HepG2 (cell line): ENCODE measurements around the gene OSBPL3. TPM values are rescaled to one million over a fixed set of nuclear protein-coding genes. Genes with fewer than 3 reads are reported as not detected.

Experiments
- ATAC-seq: fragments of 200-7000 bp; cut with Tn5 transposase; 3 replicates; pipeline ENCODE4 v1.9.1; 2020; ENCODE audit warnings: mild to moderate bottlenecking, moderate library complexity
- BruUV-seq: library from RNA; stranded (reverse); fragments of 400-500 nt; replicated peaks from 2 replicates; lab custom pipeline; 2021; lab: Mats Ljungman, UMichigan
- CTCF ChIA-PET: fragments of 300-600 bp; formaldehyde crosslinking; extraction: SDS; loops from one replicate; lab custom pipeline; 2021; ENCODE audit warnings: low total read pairs, inconsistent platforms, low intra/inter-chr PET ratio; lab: Yijun Ruan, JAX
- POLR2A ChIA-PET: fragments of 350-600 bp; sonication (Branson Sonifier 250); formaldehyde crosslinking; loops from one replicate; lab custom pipeline; 2020; ENCODE audit warnings: antibody characterized with exemption, inconsistent platforms; lab: Yijun Ruan, JAX
- DNase-seq: peaks from one replicate; pipeline ENCODE4 v3.0.0-alpha.2; 2015; ENCODE audit warnings: low spot score
- FAIRE-seq: peaks from 3 replicates; lab custom pipeline; 2011; peaks lifted over from hg19 to GRCh38; lab: Jason Lieb, UNC
- H2AFZ ChIP-seq: one replicate; pipeline ENCODE4 v1.6.1; 2011; ENCODE audit warnings: low read length, inconsistent platforms
- H3K27ac ChIP-seq: fragments of 300-600 bp; 3 replicates; pipeline ENCODE4 v1.8.0; 2011; ENCODE audit warnings: mixed run types, mild to moderate bottlenecking, mixed read lengths, low read length, inconsistent platforms; ENCODE audit not compliant: insufficient read depth; ENCODE audit errors: extremely low read length
- H3K27me3 ChIP-seq, 2 experiments: fragments of 200-600 bp in 1 of 2; 2 replicates in 1 of 2; 3 replicates in 1 of 2; pipeline versions ENCODE4 v1.6.0 to v1.8.0; 2011; ENCODE audit warnings: low read length in 2 of 2, mild to moderate bottlenecking in 2 of 2, moderate library complexity in 2 of 2, inconsistent platforms in 1 of 2; ENCODE audit not compliant: insufficient read depth in 2 of 2, control insufficient read depth in 1 of 2
- H3K36me3 ChIP-seq, 2 experiments: fragments of 200-600 bp in 1 of 2; replicated peaks in 1 of 2; 2 replicates in 1 of 2; 3 replicates in 1 of 2; pipeline versions ENCODE4 v1.5.1 to v1.8.0; 2011; ENCODE audit warnings: low read length in 2 of 2, inconsistent platforms in 1 of 2; ENCODE audit not compliant: insufficient read depth in 2 of 2, control insufficient read depth in 1 of 2
- H3K4me1 ChIP-seq: 2 replicates; pipeline ENCODE4 v1.5.1; 2012; ENCODE audit warnings: low read length, inconsistent platforms; ENCODE audit not compliant: insufficient read depth
- H3K4me2 ChIP-seq: 2 replicates; pipeline ENCODE4 v1.6.0; 2011; ENCODE audit warnings: low read depth, low read length, inconsistent platforms
- H3K4me3 ChIP-seq, 3 experiments: fragments of 200-600 bp in 1 of 3; sonication (generic), shearing (Covaris generic) in 1 of 3; replicated peaks in 1 of 3; 2 replicates each; pipeline ENCODE4 v1.5.1; 2011 to 2016; ENCODE audit warnings: low read length in 3 of 3, inconsistent platforms in 2 of 3, low read depth in 2 of 3, mild to moderate bottlenecking in 2 of 3, control low read depth in 1 of 3, mixed read lengths in 1 of 3; ENCODE audit not compliant: insufficient read depth in 1 of 3
- H3K79me2 ChIP-seq: one replicate; pipeline ENCODE4 v1.6.1; 2011; ENCODE audit warnings: low read length, inconsistent platforms; ENCODE audit not compliant: insufficient read depth
- H3K9ac ChIP-seq: 2 replicates; pipeline ENCODE4 v1.6.0; 2011; ENCODE audit warnings: mild to moderate bottlenecking, low read depth, low read length, inconsistent platforms; ENCODE audit not compliant: insufficient read depth
- H3K9me3 ChIP-seq: 2 replicates; pipeline ENCODE4 v1.5.1; 2012; ENCODE audit warnings: mild to moderate bottlenecking, low read length
- H4K20me1 ChIP-seq: 2 replicates; pipeline ENCODE4 v1.6.0; 2011; ENCODE audit warnings: inconsistent platforms, mild to moderate bottlenecking, low read length, moderate library complexity; ENCODE audit not compliant: insufficient read depth
- ATRX ChIP-seq: sonication (generic); formaldehyde crosslinking; IDR thresholded peaks from 2 replicates; pipeline ENCODE4 v1.4.0; 2020; ENCODE audit warnings: missing genetic modification reagents, borderline replicate concordance
- EZH2 ChIP-seq: conservative IDR thresholded peaks from 2 replicates; pipeline ENCODE4 v1.6.1; 2012; ENCODE audit warnings: mild to moderate bottlenecking, low read depth, low read length, moderate library complexity
- HDAC6 ChIP-seq: fragments of 200-600 bp; sonication (generic); IDR thresholded peaks from 2 replicates; pipeline ENCODE4 v1.7.0; 2017; ENCODE audit warnings: mild to moderate bottlenecking, antibody characterized with exemption, low read length, low read depth
- HHEX ChIP-seq: IDR thresholded peaks from 2 replicates; pipeline ENCODE4 v1.6.1; 2016; ENCODE audit warnings: control low read depth
- HNF4G ChIP-seq, 2 experiments: sonication (generic) in 1 of 2; formaldehyde crosslinking in 1 of 2; IDR thresholded peaks; 2 replicates each; pipeline versions ENCODE4 v1.4.0 to v1.6.1; 2011 to 2020; ENCODE audit warnings: borderline replicate concordance in 2 of 2, low read depth in 2 of 2, mild to moderate bottlenecking in 2 of 2, low read length in 1 of 2, missing genetic modification reagents in 1 of 2, moderate library complexity in 1 of 2
- KLF11 ChIP-seq: IDR thresholded peaks from 2 replicates; pipeline ENCODE4 v1.6.1; 2016; ENCODE audit warnings: missing compliant biosample characterization
- KMT2B ChIP-seq: IDR thresholded peaks from 2 replicates; pipeline ENCODE4 v1.6.1; 2016; ENCODE audit warnings: missing genetic modification reagents, missing compliant biosample characterization
- NFIB ChIP-seq: sonication (generic); formaldehyde crosslinking; IDR thresholded peaks from 2 replicates; pipeline ENCODE4 v1.9.0; 2021; ENCODE audit warnings: missing genetic modification reagents, mild to moderate bottlenecking, borderline replicate concordance
- PHF8 ChIP-seq: sonication (generic); formaldehyde crosslinking; IDR thresholded peaks from 2 replicates; pipeline ENCODE4 v1.5.0; 2020; ENCODE audit warnings: missing genetic modification reagents
- ZNF281 ChIP-seq: sonication (generic); formaldehyde crosslinking; IDR thresholded peaks from 2 replicates; pipeline ENCODE4 v1.4.0; 2020; ENCODE audit warnings: missing genetic modification reagents, borderline replicate concordance
- ZNF431 ChIP-seq: sonication (generic); formaldehyde crosslinking; IDR thresholded peaks from 2 replicates; pipeline ENCODE4 v1.9.0; 2022; ENCODE audit warnings: missing genetic modification reagents, low read depth, mild to moderate bottlenecking, borderline replicate concordance
- ZNF724P ChIP-seq: sonication (generic); formaldehyde crosslinking; IDR thresholded peaks from 2 replicates; pipeline ENCODE4 v1.8.0; 2022; ENCODE audit warnings: missing genetic modification reagents, borderline replicate concordance
- WGBS: methylation state at CpG from one replicate; pipeline ENCODE4 v1.1.6; 2017; ENCODE audit warnings: low lambda C conversion rate; 5-methylcytosine and 5-hydroxymethylcytosine counted together
- in situ Hi-C: cut with HindIII; loops from 2 replicates; pipeline ENCODE4 v1.10.0; 2017; ENCODE audit warnings: low pct_unique_long_range_greater_than_20kb; ENCODE audit not compliant: extremely low pct_ligation_motif_present
- intact Hi-C: fragments of 100-400 bp; cut with micrococcal nuclease; formaldehyde crosslinking; loops from one replicate; pipeline ENCODE4 v1.10.0; 2022; ENCODE audit not compliant: unreplicated experiment
- polyA plus RNA-seq, 8 experiments: library from polyadenylated mRNA; depleted of rRNA in 3 of 8; stranded (reverse) in 7 of 8; unstranded in 1 of 8; fragments of >200 nt; fragmentation: Illumina TruSeq in 4 of 8; extraction: Trizol in 4 of 8; gene quantifications; 2 replicates each; pipeline versions ENCODE4 v1.2.1 to v1.2.3, GENCODE V29; 2011 to 2016; ENCODE audit warnings: low read depth in 4 of 8, missing spikeins in 1 of 8, mixed read lengths in 1 of 8; ENCODE audit not compliant: insufficient read depth in 1 of 8
- total RNA-seq, 5 experiments: library from RNA; depleted of rRNA; stranded (reverse); fragments of >200 nt; fragmentation: Illumina TruSeq; extraction: Trizol; gene quantifications; 2 replicates each; pipeline ENCODE4 v1.2.3, GENCODE V29; 2016; ENCODE audit warnings: low read depth in 1 of 5

OSBPL3 gene
- total and polyA plus RNA-seq, 2 of the 13 experiments (the other 11 are each of a cell fraction or from before 2014, with no cell fraction given): 8.8 to 28.9 TPM

GRCh38 chr7:24833549-24833948, 146.4 kb downstream of the OSBPL3 start:
- POLR2A ChIA-PET: no interaction called here
- no peak for DNase-seq

More at GRCh38 chr7:24833549-24833948, 146.4 kb downstream of the OSBPL3 start:
- H3K9ac ChIP-seq: no peak overlapping the region
- no peaks in the 10 kb centered on the region for H4K20me1 ChIP-seq
- no peaks in the 10 kb centered on the region for H3K9me3 ChIP-seq
- H3K4me2 ChIP-seq: no peak overlapping the region
- intact Hi-C loops: no loop called here
- in situ Hi-C loops: no loop called here
- ATAC-seq (no peak), FAIRE-seq (no peak)
- 96% methylated on average over 5 of the region's 5 CpGs for WGBS
- no peak overlapping the region for H3K4me3 ChIP-seq
- peaks cover 0 to 13% of the 10 kb centered on the region in 2 experiments; a peak in 2 of 5 replicates for H3K36me3 ChIP-seq
- H3K27ac ChIP-seq: no peak overlapping the region
- H2AFZ ChIP-seq: no peak overlapping the region
- no peaks in the 10 kb centered on the region for H3K79me2 ChIP-seq
- H3K4me1 ChIP-seq: peaks cover 20% of the 10 kb centered on the region
- CTCF ChIA-PET: no interaction called here
- BruUV-seq: no TSS peak
- H3K27me3 ChIP-seq: no peaks in the 10 kb centered on the region
- TF ChIP-seq HHEX (CRISPR knock-in tag) (no peak), KMT2B (CRISPR knock-in tag) (no peak), EZH2 (no peak), ZNF431 (no peak), ATRX (CRISPR knock-in tag) (no peak), PHF8 (no peak), NFIB (no peak), ZNF281 (CRISPR knock-in tag) (no peak), HNF4G (IDR thresholded peaks at IDR 0.05; ENCODE audit: borderline replicate concordance, low read depth, low read length) (no peak), HNF4G (CRISPR knock-in tag; IDR thresholded peaks at IDR 0.05; ENCODE audit: borderline replicate concordance, low read depth) (no peak), HDAC6 (no peak), ZNF724P (CRISPR knock-in tag) (no peak), KLF11 (CRISPR knock-in tag) (no peak)
